ENCODE measurements around the gene ROBO2.

The ROBO2 gene

DNA sequence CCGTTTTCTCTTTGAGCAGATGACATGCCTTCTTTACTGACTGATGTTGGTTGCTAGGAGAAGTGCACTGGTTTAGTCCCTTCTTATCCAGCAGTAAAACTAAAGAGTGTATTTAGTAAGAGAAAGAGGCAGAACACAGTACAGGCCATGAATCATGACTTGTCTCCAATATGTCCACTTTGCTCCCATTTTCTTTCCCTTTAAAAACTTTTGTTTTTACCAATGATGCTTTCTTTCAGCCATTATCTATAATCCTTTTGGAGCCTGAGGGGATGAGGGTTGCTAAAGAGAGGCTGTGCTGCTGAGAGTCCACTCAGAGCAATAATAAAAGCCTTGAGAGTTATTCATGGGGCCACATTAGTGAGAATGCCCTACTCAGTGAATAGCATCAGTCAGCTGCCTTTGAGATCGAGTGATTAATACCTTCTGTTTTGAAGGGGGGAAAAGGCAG lies 12.2 kb downstream of the ROBO2 start:
- DNase-seq: peak; percentile 76

DNA sequence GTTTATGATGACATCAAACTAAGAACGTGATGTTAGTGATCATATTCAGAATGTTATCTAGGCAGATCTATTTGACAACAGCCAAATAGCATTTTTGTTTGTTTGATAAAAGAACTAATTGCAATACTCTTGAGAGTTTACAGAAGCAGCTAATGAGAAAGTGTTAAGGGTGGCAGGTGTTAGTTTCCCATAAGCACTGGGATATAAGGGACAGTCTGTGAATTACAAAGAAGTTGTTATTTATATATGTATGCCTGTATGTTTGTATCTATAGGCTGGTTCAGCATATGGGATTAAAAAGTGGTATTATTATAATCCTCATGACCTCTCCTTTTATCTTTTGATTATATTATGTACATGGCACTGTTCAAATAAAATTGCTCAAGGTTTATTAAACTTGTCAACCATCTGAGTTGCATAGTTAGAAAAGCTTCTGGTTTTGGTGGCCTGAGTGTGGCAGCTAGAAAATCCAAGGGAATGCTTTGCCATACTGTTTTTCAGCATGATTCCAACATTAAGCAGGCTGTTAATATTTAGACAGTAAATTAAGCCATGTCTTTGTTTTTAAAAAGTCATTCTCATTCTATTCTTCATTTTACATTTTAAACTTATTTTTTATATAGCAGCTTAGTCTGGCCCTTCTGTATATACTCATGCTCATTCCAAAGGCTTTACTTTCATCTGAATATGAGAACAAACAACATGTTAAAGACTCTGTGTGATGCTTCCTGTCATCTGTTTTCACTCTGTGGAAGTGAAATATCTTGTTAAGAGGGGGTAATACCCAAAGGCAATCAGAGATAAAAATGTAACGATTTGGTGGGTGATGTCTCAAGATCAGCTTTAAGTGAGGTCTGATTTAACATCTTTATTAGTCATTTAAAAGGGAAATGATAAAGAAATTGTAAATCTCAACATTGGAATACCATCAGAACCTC lies 13.1 kb downstream of the ROBO2 start:
- DNase-seq: peak; percentile 21

GRCh38 chr3:77053795-77054194 lies 13.9 kb downstream of the ROBO2 start:
- peak; percentile 63 for DNase-seq

DNA sequence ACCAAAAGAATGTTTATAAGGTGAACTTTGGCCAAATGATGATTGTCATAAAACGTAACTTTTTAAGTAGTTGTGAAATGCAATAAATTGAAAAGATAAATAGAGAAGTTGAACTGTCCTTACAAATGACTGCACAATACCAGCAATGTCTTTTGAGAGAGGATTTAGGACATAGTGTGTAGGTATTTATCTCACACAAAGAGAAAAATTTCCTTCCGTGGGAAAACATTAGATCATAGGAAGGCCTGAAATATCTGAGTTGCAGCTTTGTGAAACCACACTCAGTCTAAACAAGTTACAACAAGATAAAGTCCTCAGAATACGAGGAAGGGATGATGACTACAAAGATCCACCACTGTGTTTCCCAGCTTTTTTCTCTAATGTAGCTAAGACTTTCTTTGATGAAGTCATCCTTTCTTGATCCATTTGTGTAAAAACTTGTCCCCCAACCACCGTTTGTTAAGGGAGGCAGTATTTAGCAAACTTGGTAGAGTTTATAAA lies 16.0 kb downstream of the ROBO2 start:
- DNase-seq: no peak

DNA sequence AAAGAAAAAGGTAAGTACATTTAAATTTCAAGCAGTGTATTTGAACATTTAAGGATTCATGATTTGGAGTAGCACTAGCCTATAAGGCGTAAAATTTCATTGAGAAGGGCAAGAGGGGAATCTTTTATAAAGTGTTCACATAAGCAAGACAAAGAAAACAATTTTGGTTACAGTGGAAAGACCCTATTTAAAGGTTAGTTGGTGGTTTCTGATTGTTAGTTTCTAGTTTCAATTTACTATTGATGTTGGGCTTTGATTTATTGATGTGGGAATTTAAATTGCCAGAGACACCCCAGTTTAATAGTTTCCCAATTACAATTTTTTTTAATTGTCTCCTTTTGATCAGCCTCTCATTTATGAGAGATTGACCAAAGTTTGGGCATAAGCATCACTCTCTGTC lies 19.5 kb downstream of the ROBO2 start:
- DNase-seq: no peak

DNA sequence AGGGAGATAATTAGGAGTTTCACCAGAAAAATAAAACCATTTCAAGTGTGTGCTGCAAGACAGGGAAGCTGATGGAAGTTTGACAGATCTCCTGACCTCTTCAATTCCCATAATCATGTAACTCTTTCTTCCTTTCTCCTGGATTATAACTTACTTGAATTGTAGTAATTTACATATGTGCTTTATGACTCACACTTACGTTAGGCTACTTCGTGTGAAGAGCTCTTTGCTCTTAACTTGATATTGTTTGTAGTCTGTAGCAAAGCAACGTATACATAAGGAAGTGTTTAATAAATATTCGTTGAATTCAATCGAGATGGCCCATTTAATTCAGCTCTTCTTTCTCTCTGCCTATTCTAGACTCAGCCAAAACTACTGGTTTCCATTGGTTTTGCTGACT lies 23.5 kb downstream of the ROBO2 start:
- DNase-seq: peak; percentile 28

- DNase-seq: peak; percentile 27
These were observed 25.9 kb downstream of the ROBO2 start for GRCh38 chr3:77065750-77066149.

DNA sequence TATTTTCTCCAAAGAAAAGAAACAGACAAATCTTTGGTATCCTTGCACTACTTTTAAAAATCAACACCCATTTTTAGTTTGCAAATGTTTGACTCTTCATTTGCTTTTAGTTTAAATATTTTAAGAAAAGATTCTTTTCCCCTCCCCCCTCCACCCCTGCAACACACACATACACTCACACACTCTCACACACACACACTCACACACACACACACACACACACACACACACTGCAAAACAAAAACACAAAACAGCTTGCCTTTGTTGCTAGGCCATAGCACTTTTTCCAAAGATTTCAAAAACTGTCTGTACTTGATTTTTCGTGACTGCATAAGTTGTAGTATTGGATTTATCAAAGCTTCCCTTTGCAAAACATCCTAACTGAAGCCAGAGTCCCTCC lies 26.9 kb downstream of the ROBO2 start:
- no peak for DNase-seq

GRCh38 chr3:77068808-77069207 lies 28.9 kb downstream of the ROBO2 start:
- DNase-seq: peak; percentile 58

DNA sequence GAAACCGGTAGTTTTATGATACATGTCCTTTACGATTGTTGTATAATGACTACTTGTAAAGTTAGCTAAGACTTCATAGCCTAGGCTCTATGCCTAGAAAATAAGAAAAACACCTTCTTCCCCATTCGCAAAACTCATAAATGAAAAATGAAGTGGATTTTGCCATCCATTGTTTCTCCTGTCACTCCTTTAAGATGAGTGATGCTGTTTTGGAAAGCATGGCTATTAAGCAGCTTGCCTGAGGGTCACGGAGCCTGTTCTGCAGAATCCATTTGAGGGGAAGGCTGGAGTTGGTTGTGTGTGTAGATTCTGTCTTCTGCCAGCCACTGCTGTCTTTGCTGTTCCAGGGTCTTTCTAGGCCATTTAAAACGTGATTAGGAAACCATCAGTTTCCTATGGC lies 31.5 kb downstream of the ROBO2 start:
- DNase-seq: peak; percentile 62

DNA sequence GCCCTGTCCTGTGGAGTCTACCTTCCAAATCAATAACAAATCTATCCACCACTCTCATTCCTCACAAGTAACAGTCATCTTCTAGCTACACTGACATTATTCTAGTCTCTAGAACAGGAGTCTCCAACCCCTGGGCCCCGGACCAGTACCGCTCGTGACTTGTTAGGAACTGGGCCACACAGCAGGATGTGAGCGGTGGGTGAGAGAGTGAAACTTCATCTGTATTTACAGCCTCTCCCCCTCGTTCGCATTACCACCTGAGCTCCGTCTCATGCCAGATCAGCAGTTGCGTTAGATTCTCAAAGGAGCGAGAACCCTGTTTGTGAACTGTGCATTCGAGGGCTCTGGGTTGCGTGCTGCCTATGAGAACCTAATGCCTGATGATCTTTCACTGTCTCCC lies 31.9 kb downstream of the ROBO2 start:
- DNase-seq: peak; percentile 49

DNA sequence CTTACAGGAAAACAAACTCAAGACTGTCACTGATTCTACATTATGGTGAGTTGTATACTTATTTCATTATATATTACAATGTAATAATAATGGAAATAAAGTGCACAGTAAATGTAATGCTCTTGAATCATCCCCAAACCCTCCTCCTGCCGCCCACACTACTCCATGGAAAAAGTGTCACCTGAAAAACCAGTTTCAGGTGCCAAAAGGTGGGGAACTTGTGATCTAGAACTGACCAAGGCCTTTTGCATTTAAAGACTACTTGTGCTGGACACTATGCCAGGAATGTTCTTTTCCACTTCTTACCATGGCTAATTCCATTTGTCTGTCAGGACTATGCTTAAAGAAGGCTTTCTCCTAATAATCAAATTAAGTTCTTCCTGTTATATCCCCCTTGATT lies 32.3 kb downstream of the ROBO2 start:
- no peak for DNase-seq

DNA sequence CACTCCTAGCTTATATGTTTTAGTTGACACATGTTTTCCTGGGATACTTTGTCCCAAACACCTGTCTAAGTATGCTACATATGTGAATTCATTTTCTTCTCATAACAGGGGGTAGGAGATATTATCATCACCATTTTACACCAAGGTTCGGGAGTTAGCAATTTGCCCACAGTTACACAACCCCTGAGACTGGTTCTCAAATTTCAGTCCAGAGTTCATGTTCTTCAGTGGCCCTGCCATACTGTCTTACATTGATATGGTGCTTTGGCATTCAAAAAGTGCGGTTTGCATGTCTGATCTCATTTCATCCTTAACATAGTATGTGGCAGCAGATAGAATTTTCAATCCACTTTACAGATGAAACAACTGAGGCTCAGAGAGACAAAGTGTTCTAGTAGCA lies 38.4 kb downstream of the ROBO2 start:
- DNase-seq: peak; percentile 40

DNA sequence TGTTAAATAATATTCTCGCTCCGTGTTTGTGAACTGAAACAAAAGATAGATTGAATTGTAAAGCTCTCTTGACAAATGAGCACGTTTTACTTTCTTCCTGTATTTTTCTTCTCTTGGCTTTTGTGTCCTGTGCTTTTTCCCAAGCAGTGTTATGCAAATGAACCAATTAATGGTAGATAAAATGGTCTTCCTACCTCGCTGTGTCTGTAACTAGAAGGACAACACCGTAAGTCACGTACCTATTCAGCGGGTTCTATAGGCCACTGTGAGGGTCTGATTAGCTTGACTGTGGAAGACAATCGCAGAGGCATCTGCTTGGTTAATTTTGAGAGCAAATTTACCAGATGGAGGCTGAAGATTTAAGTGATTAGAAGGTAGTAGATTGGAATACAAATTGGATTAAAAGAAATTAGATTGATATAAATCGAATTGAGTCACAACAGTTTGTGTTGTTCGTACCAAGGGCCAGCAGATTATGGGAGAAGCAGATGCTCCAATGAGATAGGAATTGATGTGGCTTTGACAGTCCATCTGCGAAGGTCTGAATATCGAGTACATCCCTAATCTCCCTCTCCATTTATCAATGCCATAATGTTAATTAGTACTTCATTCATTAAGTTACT lies 40.2 kb downstream of the ROBO2 start:
- peak; percentile 59 for DNase-seq

- DNase-seq: peak; percentile 94
These were observed 41.4 kb downstream of the ROBO2 start for GRCh38 chr3:77081240-77081661.

DNA sequence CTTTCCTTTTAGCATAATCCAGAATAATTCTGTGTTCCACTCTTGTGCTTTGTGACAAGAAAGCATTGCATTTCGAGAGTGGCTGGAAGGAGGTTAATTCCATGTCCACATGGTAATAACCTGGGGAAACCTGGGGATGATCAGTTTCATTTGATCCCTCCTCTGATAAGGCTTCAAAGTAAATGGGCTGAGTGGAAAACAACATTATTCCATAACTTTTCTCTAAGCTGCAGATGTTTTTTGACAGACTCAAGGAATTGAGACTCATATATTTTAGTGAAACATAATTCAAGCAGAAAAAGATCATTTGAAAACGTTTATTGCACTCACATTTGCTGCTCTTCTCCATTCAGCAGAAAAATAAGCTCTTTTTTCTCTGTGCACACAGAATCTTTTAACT lies 44.6 kb downstream of the ROBO2 start:
- no peak for DNase-seq

GRCh38 chr3:77086408-77086807 lies 46.5 kb downstream of the ROBO2 start:
- no peak for DNase-seq

DNA sequence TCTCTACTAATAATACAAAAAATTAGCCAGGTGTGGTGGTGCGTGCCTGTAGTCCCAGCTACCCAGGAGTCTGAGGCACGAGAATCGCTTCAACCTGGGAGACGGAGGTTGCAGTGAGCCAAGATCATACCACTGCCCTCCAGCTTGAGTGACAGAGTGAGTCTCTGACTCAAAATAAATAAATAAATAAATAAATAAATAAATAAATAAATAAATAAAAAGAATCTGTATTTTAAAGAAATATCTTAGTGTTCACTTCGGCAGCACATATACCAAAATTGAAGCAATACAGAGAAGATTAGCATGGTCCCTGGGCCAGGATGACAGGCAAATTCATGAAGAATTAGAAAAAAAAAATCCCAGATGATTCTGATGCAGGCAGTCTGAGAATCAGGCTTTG lies 51.9 kb downstream of the ROBO2 start:
- DNase-seq: no peak

GRCh38 chr3:77093101-77093500 lies 53.2 kb downstream of the ROBO2 start:
- DNase-seq: no peak

GRCh38 chr3:77096145-77096544 lies 56.2 kb downstream of the ROBO2 start:
- DNase-seq: no peak

GRCh38 chr3:77096966-77097890 lies 57.3 kb downstream of the ROBO2 start:
- no peak for DNase-seq

DNA sequence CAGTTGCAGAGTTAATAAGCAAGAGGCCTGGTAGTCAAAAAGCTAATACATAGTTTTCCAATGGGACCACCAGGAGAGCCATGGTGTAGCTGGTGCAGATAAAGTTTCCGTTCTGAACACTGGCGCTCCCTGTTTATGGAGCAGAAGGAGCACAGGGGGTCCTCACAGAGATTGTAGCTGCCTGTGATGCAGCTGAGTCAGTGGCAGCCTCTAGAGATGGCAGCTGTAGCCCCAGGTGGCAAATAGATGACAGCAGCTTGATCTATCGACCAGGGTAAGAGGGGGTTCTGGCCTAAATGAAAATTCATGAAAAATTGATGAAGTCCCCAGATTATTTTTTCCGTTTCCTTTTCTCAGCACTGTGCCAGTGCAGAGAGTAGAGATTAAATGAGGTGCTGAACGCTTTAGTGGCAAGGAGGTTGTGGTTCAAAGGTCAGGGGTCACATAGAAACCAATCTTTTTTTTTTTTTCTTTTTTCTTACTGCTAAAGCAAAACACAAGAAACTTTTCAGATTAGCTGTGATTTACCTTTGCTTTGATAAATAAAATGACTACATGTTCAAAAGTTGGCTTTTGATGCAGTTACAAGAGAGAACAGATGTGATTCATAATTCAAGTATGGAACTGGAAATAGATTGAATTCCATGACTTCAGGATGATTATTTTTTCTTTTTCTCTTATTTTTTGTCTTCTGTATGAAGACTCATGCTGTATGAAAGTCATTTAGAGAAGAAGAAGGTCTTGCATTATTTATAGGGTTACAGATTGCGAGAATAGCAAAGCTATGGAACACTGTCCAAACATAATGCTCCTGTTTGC lies 63.3 kb downstream of the ROBO2 start:
- peak; percentile 80 for DNase-seq

Measured in NCI-H69 (cell line).